ENCODE results near the gene KCNA4. TPM values are rescaled to one million over a fixed set of nuclear protein-coding genes. Genes with fewer than 3 reads are reported as not detected.

KCNA4 gene
- total RNA-seq, 4 donors from 2014 or later: 0.07 to 0.35 (median 0.22) TPM

- no peak for ATAC-seq
- TF ChIP-seq POLR2A (IDR thresholded peaks at IDR 0.05): no peak
- TF ChIP-seq CTCF (IDR thresholded peaks at IDR 0.05): no peak
- no peak for TF ChIP-seq POLR2AphosphoS5 (IDR thresholded peaks at IDR 0.05)
- no peak for TF ChIP-seq EP300 (IDR thresholded peaks at IDR 0.05)
- no peak overlapping the region for H3K4me3 ChIP-seq
- H3K36me3 ChIP-seq: no peaks in the 10 kb centered on the region
- H3K4me1 ChIP-seq: no peaks in the 10 kb centered on the region
- 33 to 64% methylated on average over 5 of the region's 5 CpGs for WGBS, 2 donors (ENCODE audit: low coverage in 1 of 2)
- H3K9me3 ChIP-seq: no peaks in the 10 kb centered on the region
- no peak overlapping the region for H3K27ac ChIP-seq
- no peaks in the 10 kb centered on the region for H3K27me3 ChIP-seq
Measured at GRCh38 chr11:30000986-30001750, 15.7 kb downstream of the KCNA4 start.

- no peak overlapping the region for H3K27ac ChIP-seq
- no peaks in the 10 kb centered on the region for H3K4me1 ChIP-seq
- no peak for ATAC-seq
- 55 to 94% methylated on average over 1 of the region's 1 CpG for WGBS, 2 donors (ENCODE audit: low coverage in 1 of 2)
- H3K9me3 ChIP-seq: peaks cover 0 to 7% (median 0%) of the 10 kb centered on the region in 3 donors
- TF ChIP-seq POLR2A (IDR thresholded peaks at IDR 0.05) (no peak), CTCF (IDR thresholded peaks at IDR 0.05) (no peak), POLR2AphosphoS5 (IDR thresholded peaks at IDR 0.05) (no peak), EP300 (IDR thresholded peaks at IDR 0.05) (no peak)
- H3K27me3 ChIP-seq: no peaks in the 10 kb centered on the region
- no peak overlapping the region for H3K4me3 ChIP-seq
- H3K36me3 ChIP-seq: no peaks in the 10 kb centered on the region
Measured at GRCh38 chr11:29996016-29996415, 20.8 kb downstream of the KCNA4 start.

GRCh38 chr11:29989174-29989970 is 27.5 kb downstream of the KCNA4 start:
- Histone ChIP-seq H3K4me1 (no peaks in the 10 kb centered on the region), H3K9me3 (peaks cover 0 to 7% (median 0%) of the 10 kb centered on the region in 3 donors), H3K27me3 (no peaks in the 10 kb centered on the region), H3K4me3 (no peak overlapping the region), H3K36me3 (no peaks in the 10 kb centered on the region), H3K27ac (no peak overlapping the region)
- ATAC-seq: no peak
- TF ChIP-seq EP300 (IDR thresholded peaks at IDR 0.05) (no peak), CTCF (IDR thresholded peaks at IDR 0.05) (no peak), POLR2A (IDR thresholded peaks at IDR 0.05) (no peak), POLR2AphosphoS5 (IDR thresholded peaks at IDR 0.05) (no peak)
- WGBS, 2 donors (ENCODE audit: low coverage in 1 of 2): 80 to 91% methylated on average over 1 of the region's 1 CpG

GRCh38 chr11:29985248-29985647 is 31.6 kb downstream of the KCNA4 start:
- TF ChIP-seq EP300 (IDR thresholded peaks at IDR 0.05) (no peak), CTCF (IDR thresholded peaks at IDR 0.05) (no peak), POLR2AphosphoS5 (IDR thresholded peaks at IDR 0.05) (no peak), POLR2A (IDR thresholded peaks at IDR 0.05) (no peak)
- no peaks in the 10 kb centered on the region for H3K36me3 ChIP-seq
- WGBS, 2 donors (ENCODE audit: low coverage in 1 of 2): 86 to 100% methylated on average over 1 of the region's 1 CpG
- no peaks in the 10 kb centered on the region for H3K9me3 ChIP-seq
- H3K4me3 ChIP-seq: no peak overlapping the region
- ATAC-seq: no peak
- no peaks in the 10 kb centered on the region for H3K4me1 ChIP-seq
- no peak overlapping the region for H3K27ac ChIP-seq
- no peaks in the 10 kb centered on the region for H3K27me3 ChIP-seq

Measured in gastroesophageal sphincter (tissue), 4 donors.